HL-60 (cell line): ENCODE measurements around the gene MPP2.
A peak's percentile ranks its signal among the peaks of the same experiment; 100 is the strongest.

ENCODE experiments used
- POLR2AphosphoS5 ChIP-seq: IDR thresholded peaks from 2 replicates; pipeline ENCODE4 v1.6.1; 2012; ENCODE audit warnings: low read depth
- REST ChIP-seq: IDR thresholded peaks from 2 replicates; pipeline ENCODE4 v1.6.1; 2012; ENCODE audit warnings: low read depth; ENCODE audit not compliant: insufficient replicate concordance
- SPI1 ChIP-seq: IDR thresholded peaks from 2 replicates; pipeline ENCODE4 v1.6.1; 2012; ENCODE audit warnings: low read depth, mild to moderate bottlenecking, borderline replicate concordance
- TF ChIP-seq, protein P1 (sequence below): IDR thresholded peaks from one replicate; pipeline ENCODE4 v1.5.1; 2011; ENCODE audit warnings: low read length, control low read depth, inconsistent platforms; ENCODE audit not compliant: insufficient read depth

GRCh38 chr17:43952351-43952723, 45.0 kb upstream of the MPP2 start:
- TF ChIP-seq, protein P1, sequence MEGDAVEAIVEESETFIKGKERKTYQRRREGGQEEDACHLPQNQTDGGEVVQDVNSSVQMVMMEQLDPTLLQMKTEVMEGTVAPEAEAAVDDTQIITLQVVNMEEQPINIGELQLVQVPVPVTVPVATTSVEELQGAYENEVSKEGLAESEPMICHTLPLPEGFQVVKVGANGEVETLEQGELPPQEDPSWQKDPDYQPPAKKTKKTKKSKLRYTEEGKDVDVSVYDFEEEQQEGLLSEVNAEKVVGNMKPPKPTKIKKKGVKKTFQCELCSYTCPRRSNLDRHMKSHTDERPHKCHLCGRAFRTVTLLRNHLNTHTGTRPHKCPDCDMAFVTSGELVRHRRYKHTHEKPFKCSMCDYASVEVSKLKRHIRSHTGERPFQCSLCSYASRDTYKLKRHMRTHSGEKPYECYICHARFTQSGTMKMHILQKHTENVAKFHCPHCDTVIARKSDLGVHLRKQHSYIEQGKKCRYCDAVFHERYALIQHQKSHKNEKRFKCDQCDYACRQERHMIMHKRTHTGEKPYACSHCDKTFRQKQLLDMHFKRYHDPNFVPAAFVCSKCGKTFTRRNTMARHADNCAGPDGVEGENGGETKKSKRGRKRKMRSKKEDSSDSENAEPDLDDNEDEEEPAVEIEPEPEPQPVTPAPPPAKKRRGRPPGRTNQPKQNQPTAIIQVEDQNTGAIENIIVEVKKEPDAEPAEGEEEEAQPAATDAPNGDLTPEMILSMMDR, result no peak
- TF ChIP-seq SPI1 (no peak), POLR2AphosphoS5 (no peak), REST (peak; percentile 35)
